Activated effector memory CD4-positive, alpha-beta T cell treated with Interleukin-2 at 50 U/mL for 16 hours (primary cell): Measurements from ENCODE around the gene PTPRD.

Experiments used
- DNase-seq: peaks from one replicate; pipeline ENCODE4 v3.0.0-alpha.2; 2020

Gene PTPRD

GRCh38 chr9:8799615-8800014 lies 1813.2 kb downstream of the PTPRD start:
- no peak for DNase-seq

GRCh38 chr9:8799206-8799605 lies 1813.6 kb downstream of the PTPRD start:
- DNase-seq = no peak

- no peak for DNase-seq
These were observed 1828.0 kb downstream of the PTPRD start for GRCh38 chr9:8784838-8785237.

- no peak for DNase-seq
These were observed 1828.9 kb downstream of the PTPRD start for GRCh38 chr9:8783941-8784340.

GRCh38 chr9:8782237-8782636 lies 1830.6 kb downstream of the PTPRD start:
- DNase-seq = no peak

- DNase-seq = no peak
These were observed 1831.3 kb downstream of the PTPRD start for GRCh38 chr9:8781458-8781857.

GRCh38 chr9:8780386-8780785 lies 1832.4 kb downstream of the PTPRD start:
- no peak for DNase-seq

GRCh38 chr9:8779478-8779877 lies 1833.3 kb downstream of the PTPRD start:
- DNase-seq = no peak

- DNase-seq = no peak
These were observed 1834.4 kb downstream of the PTPRD start for GRCh38 chr9:8778356-8778755.

- no peak for DNase-seq
These were observed 1840.5 kb downstream of the PTPRD start for GRCh38 chr9:8772302-8772701.

GRCh38 chr9:8769153-8769552 lies 1843.6 kb downstream of the PTPRD start:
- no peak for DNase-seq

- DNase-seq = no peak
These were observed 1846.7 kb downstream of the PTPRD start for GRCh38 chr9:8766096-8766495.

- no peak for DNase-seq
These were observed 1848.8 kb downstream of the PTPRD start for GRCh38 chr9:8764051-8764450.

GRCh38 chr9:8762479-8763085 lies 1850.2 kb downstream of the PTPRD start:
- no peak for DNase-seq

- DNase-seq = no peak
These were observed 1852.6 kb downstream of the PTPRD start for GRCh38 chr9:8760000-8760767.

- no peak for DNase-seq
These were observed 1854.9 kb downstream of the PTPRD start for GRCh38 chr9:8757881-8758280.

GRCh38 chr9:8754751-8755150 lies 1858.1 kb downstream of the PTPRD start:
- no peak for DNase-seq

GRCh38 chr9:8751406-8751930 lies 1861.3 kb downstream of the PTPRD start:
- DNase-seq = no peak

GRCh38 chr9:8750639-8751051 lies 1862.2 kb downstream of the PTPRD start:
- no peak for DNase-seq

GRCh38 chr9:8745347-8745746 lies 1867.5 kb downstream of the PTPRD start:
- no peak for DNase-seq

GRCh38 chr9:8738945-8739344 lies 1873.9 kb downstream of the PTPRD start:
- DNase-seq = no peak

- no peak for DNase-seq
These were observed 1876.0 kb downstream of the PTPRD start for GRCh38 chr9:8736805-8737204.

GRCh38 chr9:8734760-8735159 lies 1878.0 kb downstream of the PTPRD start:
- DNase-seq = no peak

- DNase-seq = no peak
These were observed 1879.5 kb downstream of the PTPRD start for GRCh38 chr9:8733131-8733954.
